Neural progenitor cell (in vitro differentiated cells): Measurements from ENCODE around the gene MKX.

ENCODE experiments used
- CTCF ChIP-seq: fragments of 200-600 bp; sonication (generic); IDR thresholded peaks from 2 replicates; pipeline ENCODE4 v1.5.1; 2017; ENCODE audit warnings: antibody characterized with exemption, mild to moderate bottlenecking
- EZH2 ChIP-seq: fragments of 200-600 bp; sonication (generic); IDR thresholded peaks from 2 replicates; pipeline ENCODE4 v1.6.1; 2017; ENCODE audit warnings: antibody characterized with exemption, mild to moderate bottlenecking, moderate library complexity
- EZH2phosphoT487 ChIP-seq: fragments of 200-600 bp; sonication (generic); IDR thresholded peaks from 2 replicates; pipeline ENCODE4 v1.6.1; 2017; ENCODE audit warnings: antibody characterized with exemption

- TF ChIP-seq CTCF (no peak), EZH2phosphoT487 (no peak), EZH2 (no peak)
Observed at GRCh38 chr10:27661514-27662286, 83.9 kb downstream of the MKX start.
